GM18519 (cell line): ENCODE measurements around the gene LPGAT1.
A peak's percentile ranks its signal among the peaks of the same experiment; 100 is the strongest.
"Not testable (repeated sequence)": the region's sequence is repeated elsewhere in the genome, so short reads cannot be mapped to it uniquely, and the experiment has no call there.

Source experiments
- ATAC-seq: cut with Tn5 transposase; IDR thresholded peaks from one replicate; pipeline ENCODE4 v1.9.1; 2021; ENCODE audit warnings: mild to moderate bottlenecking, moderate library complexity; ENCODE audit not compliant: unreplicated experiment, low FRiP score

LPGAT1 gene

GRCh38 chr1:211710566-211711314, 119.8 kb downstream of the LPGAT1 start:
- ATAC-seq = no peak

- no peak for ATAC-seq
Observed at GRCh38 chr1:211708926-211709325, 121.6 kb downstream of the LPGAT1 start.

DNA sequence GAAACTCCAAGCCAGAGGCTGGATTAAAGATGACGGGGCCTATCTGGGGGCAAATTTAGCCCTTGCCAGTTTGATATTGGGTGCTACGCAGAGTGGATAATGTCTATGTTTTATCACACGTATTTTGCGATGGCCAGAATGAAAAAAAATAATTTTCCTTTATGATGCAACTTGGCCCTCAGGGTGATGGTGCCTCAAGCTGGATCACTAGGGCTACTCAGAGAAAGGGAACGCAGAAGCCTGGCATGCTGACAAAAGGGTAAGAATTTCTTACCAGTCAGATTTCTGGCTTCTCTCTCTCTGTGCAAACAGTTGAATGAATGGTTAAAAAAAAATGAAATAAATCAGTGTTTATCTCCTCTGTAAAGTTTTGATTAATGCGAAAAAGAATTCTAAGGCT, 122.6 kb downstream of the LPGAT1 start:
- no peak for ATAC-seq

GRCh38 chr1:211705467-211706091, 125.0 kb downstream of the LPGAT1 start:
- ATAC-seq = no peak

- no peak for ATAC-seq
Observed at GRCh38 chr1:211704543-211704942, 126.0 kb downstream of the LPGAT1 start.

DNA sequence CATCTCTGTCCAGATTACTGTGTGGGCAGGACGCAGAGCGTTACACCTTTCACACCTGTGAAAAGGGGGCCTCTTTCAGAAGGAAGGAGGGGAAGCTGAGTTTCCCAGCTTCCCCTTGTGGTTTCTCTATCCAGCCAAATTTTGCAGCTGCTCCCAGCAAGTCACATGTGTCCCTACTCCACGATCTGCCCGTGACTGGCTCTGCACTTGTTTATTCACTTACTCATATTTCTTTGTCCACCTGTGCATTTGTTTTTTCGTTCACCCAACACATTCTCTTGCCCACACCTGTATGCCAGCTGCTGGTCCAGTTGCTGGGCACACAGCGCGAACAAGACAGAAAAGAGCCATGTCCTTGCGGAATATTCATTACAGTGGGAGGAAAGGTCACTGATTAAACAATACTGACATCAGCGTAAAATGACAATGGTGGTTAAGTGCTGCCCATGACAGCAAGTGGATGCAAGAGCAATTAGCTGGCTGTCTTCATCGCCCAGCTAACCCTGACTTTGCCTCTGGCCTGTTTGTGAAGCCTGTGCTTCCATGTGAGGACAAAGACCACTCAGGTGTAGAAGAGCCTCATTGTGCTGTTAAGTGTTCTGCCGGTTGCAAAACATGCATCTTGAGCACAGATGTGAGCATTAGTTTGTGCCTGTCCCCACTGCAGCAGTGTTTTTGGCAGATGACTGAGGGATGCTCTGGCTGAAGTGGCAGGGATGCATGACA, 126.6 kb downstream of the LPGAT1 start:
- no peak for ATAC-seq

- ATAC-seq = no peak
Observed at GRCh38 chr1:211701733-211702132, 128.8 kb downstream of the LPGAT1 start.

GRCh38 chr1:211699059-211699458, 131.5 kb downstream of the LPGAT1 start:
- ATAC-seq = no peak

- ATAC-seq = peak; percentile 33
Observed at GRCh38 chr1:211698161-211699026, 132.2 kb downstream of the LPGAT1 start.

GRCh38 chr1:211697356-211697755, 133.2 kb downstream of the LPGAT1 start:
- ATAC-seq = peak; percentile 73

DNA sequence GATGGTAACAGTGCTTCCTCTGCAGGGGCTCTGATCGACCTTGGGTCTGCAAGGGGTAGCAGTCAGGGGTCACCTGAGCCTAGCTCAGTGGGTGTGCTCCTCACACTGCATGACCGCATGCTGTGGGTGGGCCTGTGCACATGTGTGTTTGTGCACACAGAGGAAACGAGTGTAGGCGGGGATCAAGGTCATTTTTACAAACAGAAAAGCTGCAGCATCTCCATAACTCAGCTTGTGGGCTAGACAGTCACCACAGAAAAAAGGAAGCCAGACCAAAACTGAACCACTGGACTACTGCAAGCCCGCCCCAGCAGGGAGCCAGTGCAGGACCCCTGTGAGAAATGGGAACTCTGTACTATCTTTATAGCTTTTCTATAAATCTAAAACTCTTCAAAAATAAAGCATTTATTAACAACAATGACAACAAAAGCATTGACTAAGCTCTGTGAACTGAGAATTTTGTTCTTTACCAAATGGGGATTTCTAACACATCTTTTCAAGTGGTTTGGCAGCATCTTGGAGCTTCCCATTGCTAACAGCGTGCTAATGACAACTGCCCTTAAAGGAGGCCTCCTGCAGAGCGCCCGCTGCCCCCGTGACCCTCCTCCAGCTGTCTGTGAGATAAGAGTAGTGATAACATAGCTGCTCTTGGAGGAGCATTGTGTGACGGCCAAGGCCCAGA, 135.3 kb downstream of the LPGAT1 start:
- ATAC-seq = peak; percentile 62

GRCh38 chr1:211693911-211694310, 136.7 kb downstream of the LPGAT1 start:
- ATAC-seq = not testable (repeated sequence)
